H1 (cell line): ENCODE results near the gene WDR6. TPM values are rescaled to one million over a fixed set of nuclear protein-coding genes. Genes with fewer than 3 reads are reported as not detected.
A peak's percentile ranks its signal among the peaks of the same experiment; 100 is the strongest.

Experiments used
- CTCF ChIA-PET: fragments of 300-600 bp; sonication (Branson Sonifier 250); formaldehyde crosslinking; loops from one replicate; lab custom pipeline; 2021; ENCODE audit not compliant: partially characterized antibody; lab: Charles Lee
- POLR2A ChIA-PET: fragments of 300-600 bp; sonication (Branson Sonifier 250); formaldehyde crosslinking; loops from one replicate; lab custom pipeline; 2021; ENCODE audit warnings: inconsistent platforms; ENCODE audit not compliant: partially characterized antibody; lab: Charles Lee
- DNase-seq, 2 experiments: peaks; one replicate each; pipeline versions ENCODE4 v3.0.0 to v3.0.0-alpha.2; 2010 to 2022; ENCODE audit warnings: low spot score in 2 of 2, low read depth in 1 of 2, mixed read lengths in 1 of 2
- FAIRE-seq: peaks from 2 replicates; lab custom pipeline; 2011; peaks lifted over from hg19 to GRCh38; lab: Jason Lieb, UNC
- H2AFZ ChIP-seq: 2 replicates; pipeline ENCODE4 v1.8.1; 2012; ENCODE audit warnings: low read length, inconsistent platforms
- H2AK5ac ChIP-seq: 2 replicates; pipeline ENCODE4 v1.6.1; 2013; ENCODE audit warnings: low read depth, low read length
- H2BK120ac ChIP-seq: replicated peaks from 2 replicates; pipeline ENCODE3; 2013; ENCODE audit warnings: low read depth, low read length, inconsistent platforms
- H2BK12ac ChIP-seq: 2 replicates; pipeline ENCODE4 v1.6.1; 2013; ENCODE audit warnings: low read depth, low read length
- H2BK15ac ChIP-seq: 2 replicates; pipeline ENCODE4 v1.6.1; 2013; ENCODE audit warnings: low read length
- H2BK20ac ChIP-seq: 2 replicates; pipeline ENCODE4 v1.6.1; 2013; ENCODE audit warnings: low read length
- H2BK5ac ChIP-seq: 2 replicates; pipeline ENCODE4 v1.6.1; 2013; ENCODE audit warnings: low read depth, low read length
- H3K14ac ChIP-seq: 2 replicates; pipeline ENCODE4 v1.6.1; 2013; ENCODE audit warnings: inconsistent platforms; ENCODE audit not compliant: insufficient read length
- H3K18ac ChIP-seq: 2 replicates; pipeline ENCODE4 v1.6.1; 2013; ENCODE audit warnings: low read length; ENCODE audit errors: extremely low read depth
- H3K23ac ChIP-seq: 2 replicates; pipeline ENCODE4 v1.6.1; 2013; ENCODE audit warnings: inconsistent platforms; ENCODE audit not compliant: insufficient read length
- H3K23me2 ChIP-seq: 2 replicates; pipeline ENCODE4 v1.6.1; 2013; ENCODE audit warnings: low read depth, low read length
- H3K27ac ChIP-seq: 2 replicates; pipeline ENCODE4 v1.6.1; 2011; ENCODE audit warnings: low read depth, low read length, inconsistent platforms
- H3K27me3 ChIP-seq, 4 experiments: replicated peaks in 1 of 4; 1 replicate in 1 of 4; 2 replicates in 3 of 4; pipeline versions ENCODE4 v1.6.1 to v1.8.1; 2011 to 2013; ENCODE audit warnings: low read length in 3 of 4, mild to moderate bottlenecking in 3 of 4, inconsistent platforms in 2 of 4, mixed read lengths in 2 of 4, moderate library complexity in 1 of 4; ENCODE audit not compliant: control insufficient read depth in 3 of 4, insufficient read depth in 3 of 4; ENCODE audit errors: extremely low read depth in 1 of 4
- H3K36me3 ChIP-seq, 4 experiments: 2 replicates each; pipeline versions ENCODE4 v1.6.1 to v1.8.1; 2011 to 2013; ENCODE audit warnings: mild to moderate bottlenecking in 4 of 4, low read length in 3 of 4, moderate library complexity in 2 of 4, control low read depth in 1 of 4, inconsistent platforms in 1 of 4; ENCODE audit not compliant: insufficient read depth in 4 of 4, control insufficient read depth in 2 of 4
- H3K4ac ChIP-seq: replicated peaks from 2 replicates; pipeline ENCODE3; 2013; ENCODE audit warnings: low read length, low read depth, mixed read lengths, inconsistent platforms; ENCODE audit not compliant: insufficient read length
- H3K4me1 ChIP-seq, 4 experiments: replicated peaks in 1 of 4; 1 replicate in 1 of 4; 2 replicates in 3 of 4; pipeline versions ENCODE4 v1.6.1 to v1.8.1; 2011 to 2013; ENCODE audit warnings: low read length in 3 of 4, inconsistent platforms in 2 of 4, mixed read lengths in 1 of 4; ENCODE audit not compliant: insufficient read depth in 4 of 4, control insufficient read depth in 3 of 4
- H3K4me2 ChIP-seq, 2 experiments: 2 replicates each; pipeline versions ENCODE4 v1.6.1 to v1.8.1; 2011 to 2013; ENCODE audit warnings: low read depth in 2 of 2, low read length in 2 of 2, control low read depth in 1 of 2, inconsistent platforms in 1 of 2, mild to moderate bottlenecking in 1 of 2; ENCODE audit not compliant: insufficient read depth in 1 of 2
- H3K4me3 ChIP-seq, 4 experiments: fragments of 200-600, 300-600 bp in 1 of 4; sonication (generic), shearing (Covaris generic), sonication (Bioruptor Twin) in 1 of 4; 2 replicates each; pipeline versions ENCODE4 v1.5.1 to v1.8.1; 2011 to 2016; ENCODE audit warnings: low read length in 4 of 4, low read depth in 3 of 4, control low read depth in 2 of 4, inconsistent platforms in 2 of 4, mild to moderate bottlenecking in 2 of 4, mixed read lengths in 1 of 4, moderate library complexity in 1 of 4; ENCODE audit not compliant: insufficient read depth in 2 of 4; ENCODE audit errors: extremely low read depth in 1 of 4
- H3K56ac ChIP-seq: replicated peaks from 2 replicates; pipeline ENCODE3; 2013; ENCODE audit warnings: low read depth, mild to moderate bottlenecking, mixed read lengths, low read length, inconsistent platforms; ENCODE audit not compliant: insufficient read length
- H3K79me1 ChIP-seq: 2 replicates; pipeline ENCODE4 v1.6.1; 2013; ENCODE audit warnings: low read depth, low read length, control low read depth
- H3K79me2 ChIP-seq, 2 experiments: 2 replicates each; pipeline versions ENCODE4 v1.6.1 to v1.8.1; 2012 to 2013; ENCODE audit warnings: low read length in 2 of 2, mild to moderate bottlenecking in 2 of 2, inconsistent platforms in 1 of 2; ENCODE audit not compliant: insufficient read depth in 2 of 2, control insufficient read depth in 1 of 2
- H3K9ac ChIP-seq, 4 experiments: replicated peaks in 1 of 4; 1 replicate in 1 of 4; 2 replicates in 3 of 4; pipeline versions ENCODE4 v1.6.1 to v1.8.1; 2011 to 2013; ENCODE audit warnings: low read depth in 3 of 4, low read length in 3 of 4, control low read depth in 2 of 4, mild to moderate bottlenecking in 2 of 4, moderate library complexity in 2 of 4, inconsistent platforms in 1 of 4; ENCODE audit errors: extremely low read depth in 1 of 4
- H3K9me3 ChIP-seq, 2 experiments: 2 replicates each; pipeline versions ENCODE4 v1.6.1 to v1.8.1; 2012 to 2013; ENCODE audit warnings: mild to moderate bottlenecking in 2 of 2, moderate library complexity in 2 of 2, control low read depth in 1 of 2, inconsistent platforms in 1 of 2, low read depth in 1 of 2, low read length in 1 of 2, mixed read lengths in 1 of 2; ENCODE audit not compliant: insufficient read depth in 2 of 2
- H4K20me1 ChIP-seq, 2 experiments: replicated peaks in 1 of 2; 2 replicates each; pipeline versions ENCODE3 to v1.8.1; 2011 to 2013; ENCODE audit warnings: inconsistent platforms in 2 of 2, low read length in 2 of 2, mild to moderate bottlenecking in 1 of 2; ENCODE audit not compliant: insufficient read depth in 2 of 2, control insufficient read depth in 1 of 2
- H4K5ac ChIP-seq: 2 replicates; pipeline ENCODE4 v1.6.1; 2013; ENCODE audit warnings: low read length, low read depth, mixed read lengths, inconsistent platforms; ENCODE audit not compliant: insufficient read length
- H4K8ac ChIP-seq: 2 replicates; pipeline ENCODE4 v1.8.0; 2013; ENCODE audit warnings: mild to moderate bottlenecking, moderate library complexity, low read length, inconsistent platforms; ENCODE audit not compliant: insufficient read depth; ENCODE audit errors: extremely low read depth
- H4K91ac ChIP-seq: replicated peaks from 2 replicates; pipeline ENCODE3; 2013; ENCODE audit warnings: low read length, mixed read lengths, inconsistent platforms; ENCODE audit not compliant: insufficient read length
- WGBS, 2 experiments: shearing (Covaris generic) in 1 of 2; methylation state at CpG; one replicate each; pipeline versions ENCODE4 v1.1.6 to v1.1.7; 2013 to 2015; ENCODE audit warnings: low lambda C conversion rate in 2 of 2, mixed read lengths in 2 of 2, inconsistent platforms in 1 of 2, low coverage in 1 of 2, missing lambda C conversion rate in 1 of 2; ENCODE audit not compliant: insufficient replicate concordance in 2 of 2, insufficient coverage in 1 of 2, insufficient read length in 1 of 2; ENCODE audit errors: extremely low coverage in 1 of 2, missing lambda C conversion rate in 1 of 2; 5-methylcytosine and 5-hydroxymethylcytosine counted together
- polyA plus RNA-seq, 7 experiments: library from polyadenylated mRNA; depleted of rRNA in 3 of 7; stranded (reverse) in 5 of 7; unstranded in 2 of 7; fragments of >200 nt in 5 of 7; fragments of 200-250 nt in 2 of 7; gene quantifications; 1 replicate in 5 of 7; 2 replicates in 1 of 7; 4 replicates in 1 of 7; pipeline versions ENCODE4 v1.2.1 to v1.2.3, GENCODE V29; 2011 to 2013; ENCODE audit warnings: missing spikeins in 2 of 7, mixed read lengths in 2 of 7
- total RNA-seq: library from RNA; stranded (reverse); fragmentation: NEBNext Ultra II Directional; extraction: Animal tissue kit (Norgen Biotek cat#: 25700); gene quantifications from 2 replicates; pipeline ENCODE4 v1.2.1, GENCODE V29; 2021

WDR6 gene
- total and polyA plus RNA-seq, 2 of the 8 experiments (the other 6 are each of a cell fraction or from before 2014, with no cell fraction given): 180 to 257 TPM

- ChIA-PET CTCF (interaction anchor here (0.8 to 19.9 kb wide), 4 partner anchors 9 to 592 kb away, joined by 3 to 467 read pairs (median 22); partner anchors contain the start of genes DALRD3, NDUFAF3 and WDR6), POLR2A (interaction anchor here (0.6 to 38.8 kb wide), 7 partner anchors 9 to 330 kb away, joined by 3 to 1518 read pairs (median 4); partner anchors contain the start of genes CELSR3, DALRD3, IMPDH2 and NDUFAF3)
- H3K79me2 ChIP-seq: peaks cover 0 to 21% of the 10 kb centered on the region in 2 experiments; a peak in 2 of 4 replicates
- H2BK5ac ChIP-seq: no peak overlapping the region
- no peak overlapping the region for H3K14ac ChIP-seq
- peaks cover 7 to 17% (median 10%) of the 10 kb centered on the region in 4 experiments; a peak in 5 of 7 replicates for H3K4me1 ChIP-seq
- H4K91ac ChIP-seq: no peak overlapping the region
- no peak overlapping the region for H2BK12ac ChIP-seq
- no peak for FAIRE-seq
- H2AK5ac ChIP-seq: no peak overlapping the region
- H3K4me2 ChIP-seq: peak overlapping the region; percentile 84 to 94; a peak in 3 of 4 replicates
- H2AFZ ChIP-seq: no peak overlapping the region
- H3K18ac ChIP-seq: no peak overlapping the region
- H3K27ac ChIP-seq: no peak overlapping the region
- H4K8ac ChIP-seq: no peak overlapping the region; the same call in 1 of the 2 replicates
- H4K5ac ChIP-seq: no peak overlapping the region
- H3K56ac ChIP-seq: no peak overlapping the region
- WGBS, 2 experiments: 87% methylated on average over 5 of the region's 5 CpGs; no CpG with 5 or more reads in 1 of the 2 experiments
- H3K9ac ChIP-seq: no peak overlapping the region
- peaks cover 0 to 3% (median 0%) of the 10 kb centered on the region in 4 experiments; a peak in 2 of 8 replicates for H3K36me3 ChIP-seq
- H2BK15ac ChIP-seq: no peak overlapping the region
- H2BK120ac ChIP-seq: no peak overlapping the region
- H3K23me2 ChIP-seq: peaks cover 20% of the 10 kb centered on the region
- no peak overlapping the region; the same call in 1 of the 2 replicates for H2BK20ac ChIP-seq
- H3K79me1 ChIP-seq: no peaks in the 10 kb centered on the region; the same call in 1 of the 2 replicates
- no peak overlapping the region for H3K23ac ChIP-seq
- no peak overlapping the region for H3K4ac ChIP-seq
- H3K4me3 ChIP-seq: peak overlapping the region in 2 of 4 experiments; percentile 73 to 83; a peak in 4 of 8 replicates
- no peak for DNase-seq
- no peaks in the 10 kb centered on the region for H3K27me3 ChIP-seq
- no peaks in the 10 kb centered on the region for H3K9me3 ChIP-seq
- no peaks in the 10 kb centered on the region for H4K20me1 ChIP-seq
Measured at GRCh38 chr3:48991851-48992545, 15.2 kb upstream of the WDR6 start.
